SH-SY5Y (cell line): ENCODE data around the gene OXSM.

Experiments used
- GATA2 ChIP-seq: IDR thresholded peaks from 2 replicates; pipeline ENCODE4 v1.6.1; 2011; ENCODE audit warnings: mild to moderate bottlenecking, low read depth, low read length
- GATA3 ChIP-seq: IDR thresholded peaks from 2 replicates; pipeline ENCODE4 v1.6.1; 2011; ENCODE audit warnings: low read depth, mild to moderate bottlenecking, low read length, moderate library complexity

DNA sequence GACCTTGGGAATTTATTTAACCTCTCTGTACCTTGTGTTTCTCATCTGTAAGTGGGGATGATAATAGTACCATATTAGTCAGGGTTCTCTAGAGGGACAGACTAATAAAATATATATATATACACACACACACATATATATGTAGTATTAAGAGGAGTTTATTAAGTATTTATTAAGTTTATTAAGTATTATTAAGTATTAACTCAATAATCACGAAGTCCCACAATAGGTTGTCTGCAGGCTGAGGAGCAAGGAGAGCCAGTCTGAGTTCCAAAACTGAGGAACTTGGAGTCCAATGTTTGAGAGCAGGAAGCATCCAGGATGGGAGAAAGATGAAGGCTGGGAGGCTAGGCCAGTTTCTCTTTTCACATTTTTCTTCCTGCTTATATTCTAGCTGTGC, 14.8 kb downstream of the OXSM start:
- TF ChIP-seq GATA2 (no peak), GATA3 (no peak)
